Measurements from ENCODE around the gene DNAH5. TPM values are rescaled to one million over a fixed set of nuclear protein-coding genes. Genes with fewer than 3 reads are reported as not detected.
A peak's percentile ranks its signal among the peaks of the same experiment; 100 is the strongest.

DNAH5 gene
- total and polyA plus RNA-seq, 12 donors = 0.06 to 1.4 (median 0.26) TPM

DNA sequence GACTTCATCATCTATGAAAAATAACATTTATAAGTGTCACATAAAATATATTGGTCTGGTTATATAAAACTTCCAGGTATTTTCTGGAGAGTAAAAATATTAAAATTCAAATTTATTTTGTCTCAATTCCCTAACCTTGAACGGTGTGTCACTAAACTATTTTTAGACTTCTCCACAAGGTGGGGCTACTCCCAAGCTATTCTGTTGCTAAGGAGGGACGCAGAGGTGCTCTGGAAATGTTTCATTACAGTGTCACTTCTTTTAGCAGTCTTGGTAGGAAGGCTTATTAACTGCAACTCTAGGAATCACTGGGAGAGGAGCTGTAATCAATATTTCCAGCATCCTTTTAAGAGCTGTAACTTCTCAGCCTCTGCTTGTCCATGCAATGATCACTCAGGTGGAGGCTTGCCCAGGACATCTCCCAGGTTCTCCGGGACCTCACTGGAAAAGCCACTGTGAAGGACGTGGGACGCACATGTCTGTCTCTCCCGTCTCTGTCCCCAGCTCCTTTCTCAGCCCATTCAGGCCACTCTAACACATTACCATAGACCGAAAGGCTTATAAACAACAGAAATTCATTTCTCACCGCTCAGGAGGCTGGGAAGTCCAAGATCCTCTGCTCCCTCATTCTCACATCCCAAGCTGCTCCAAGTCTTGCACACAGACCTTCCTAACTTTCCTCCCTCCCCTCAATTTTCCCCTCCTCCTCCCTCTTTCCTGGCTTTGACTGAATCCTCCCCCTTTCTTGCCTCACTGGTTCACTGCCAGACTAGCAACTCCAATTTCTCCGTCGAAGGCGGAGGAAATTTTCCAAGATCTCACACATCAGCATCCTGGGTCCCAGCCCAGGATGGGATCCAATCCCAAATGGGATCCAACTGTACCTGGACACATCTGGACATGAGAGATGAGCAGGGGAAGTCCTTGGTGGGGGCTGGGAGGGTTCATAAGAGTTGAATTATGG, 32.7 kb upstream of the DNAH5 start:
- Histone ChIP-seq H3K9me3 (replicated peaks in 1 of 3) (no peaks in the 10 kb centered on the region), H3K27me3 (peaks cover 3% of the 10 kb centered on the region), H3K27ac (no peak overlapping the region), H3K4me3 (no peak overlapping the region), H3K36me3 (replicated peaks in 1 of 2) (no peaks in the 10 kb centered on the region), H3K4me1 (replicated peaks in 1 of 2) (no peaks in the 10 kb centered on the region)
- TF ChIP-seq, protein P1, sequence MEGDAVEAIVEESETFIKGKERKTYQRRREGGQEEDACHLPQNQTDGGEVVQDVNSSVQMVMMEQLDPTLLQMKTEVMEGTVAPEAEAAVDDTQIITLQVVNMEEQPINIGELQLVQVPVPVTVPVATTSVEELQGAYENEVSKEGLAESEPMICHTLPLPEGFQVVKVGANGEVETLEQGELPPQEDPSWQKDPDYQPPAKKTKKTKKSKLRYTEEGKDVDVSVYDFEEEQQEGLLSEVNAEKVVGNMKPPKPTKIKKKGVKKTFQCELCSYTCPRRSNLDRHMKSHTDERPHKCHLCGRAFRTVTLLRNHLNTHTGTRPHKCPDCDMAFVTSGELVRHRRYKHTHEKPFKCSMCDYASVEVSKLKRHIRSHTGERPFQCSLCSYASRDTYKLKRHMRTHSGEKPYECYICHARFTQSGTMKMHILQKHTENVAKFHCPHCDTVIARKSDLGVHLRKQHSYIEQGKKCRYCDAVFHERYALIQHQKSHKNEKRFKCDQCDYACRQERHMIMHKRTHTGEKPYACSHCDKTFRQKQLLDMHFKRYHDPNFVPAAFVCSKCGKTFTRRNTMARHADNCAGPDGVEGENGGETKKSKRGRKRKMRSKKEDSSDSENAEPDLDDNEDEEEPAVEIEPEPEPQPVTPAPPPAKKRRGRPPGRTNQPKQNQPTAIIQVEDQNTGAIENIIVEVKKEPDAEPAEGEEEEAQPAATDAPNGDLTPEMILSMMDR (IDR thresholded peaks at IDR 0.05) = peak in 5 of 6 experiments; percentile 7 to 29 (median 24)
- TF ChIP-seq POLR2A (IDR thresholded peaks at IDR 0.05) = no peak
- intact Hi-C loops (cut with DNase I) = no loop called here
- no peak for DNase-seq
- 58 to 68% (median 59%) methylated on average over 11 of the region's 11 CpGs for WGBS, 4 donors

DNA sequence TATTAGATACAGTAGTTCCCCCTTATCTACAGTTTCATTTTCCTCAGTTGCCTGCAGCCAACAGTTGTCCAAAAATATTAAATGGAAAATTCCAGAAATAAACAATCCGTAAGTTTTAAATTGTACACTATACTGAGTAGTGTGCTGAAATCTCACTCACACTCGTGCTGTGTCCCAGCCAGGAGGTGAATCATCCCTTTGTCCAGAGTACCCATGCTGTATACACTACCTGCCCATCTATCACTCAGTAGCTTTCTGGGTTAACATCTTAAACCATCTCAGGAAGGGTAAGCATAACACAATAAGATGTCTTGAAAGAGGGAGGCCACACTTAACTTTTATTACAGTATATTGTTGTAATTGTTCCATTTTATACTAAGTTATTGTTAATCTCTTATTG, 31.7 kb upstream of the DNAH5 start:
- H3K27me3 ChIP-seq = peaks cover 3% of the 10 kb centered on the region
- 47 to 56% (median 51%) methylated on average over 2 of the region's 2 CpGs for WGBS, 4 donors
- intact Hi-C loops (cut with DNase I) = no loop called here
- no peak for TF ChIP-seq POLR2A (IDR thresholded peaks at IDR 0.05)
- TF ChIP-seq, protein P1 (IDR thresholded peaks at IDR 0.05) = no peak
- no peak for DNase-seq
- H3K9me3 ChIP-seq (replicated peaks in 1 of 3) = no peaks in the 10 kb centered on the region
- no peaks in the 10 kb centered on the region for H3K4me1 ChIP-seq (replicated peaks in 1 of 2)
- no peaks in the 10 kb centered on the region for H3K36me3 ChIP-seq (replicated peaks in 1 of 2)
- no peak overlapping the region for H3K4me3 ChIP-seq
- H3K27ac ChIP-seq = no peak overlapping the region

DNA sequence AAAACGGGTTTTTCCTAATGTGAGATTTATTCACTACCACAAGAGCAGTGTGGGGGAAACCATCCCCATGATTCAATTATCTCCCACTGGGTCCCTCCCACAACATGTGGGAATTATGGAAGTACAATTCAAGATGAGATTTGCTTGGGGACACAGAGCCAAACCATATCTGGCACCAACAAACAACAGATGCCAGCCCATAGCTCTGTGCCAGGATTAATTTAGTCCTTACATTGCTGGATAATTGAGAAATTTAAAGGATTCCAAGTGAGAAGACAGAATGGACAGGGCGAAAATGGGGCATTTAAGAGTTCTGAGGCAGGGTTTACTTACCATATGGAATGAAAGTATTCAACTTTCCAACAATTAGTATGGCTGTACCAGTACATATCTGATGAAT, 30.8 kb upstream of the DNAH5 start:
- Histone ChIP-seq H3K27me3 (peaks cover 3% of the 10 kb centered on the region), H3K36me3 (replicated peaks in 1 of 2) (no peaks in the 10 kb centered on the region), H3K27ac (no peak overlapping the region), H3K4me1 (replicated peaks in 1 of 2) (no peaks in the 10 kb centered on the region), H3K9me3 (replicated peaks in 1 of 3) (no peaks in the 10 kb centered on the region), H3K4me3 (no peak overlapping the region)
- TF ChIP-seq POLR2A (IDR thresholded peaks at IDR 0.05) = no peak
- WGBS, 4 donors = 63 to 79% (median 75%) methylated on average over 2 of the region's 2 CpGs
- intact Hi-C loops (cut with DNase I) = no loop called here
- no peak for DNase-seq

DNA sequence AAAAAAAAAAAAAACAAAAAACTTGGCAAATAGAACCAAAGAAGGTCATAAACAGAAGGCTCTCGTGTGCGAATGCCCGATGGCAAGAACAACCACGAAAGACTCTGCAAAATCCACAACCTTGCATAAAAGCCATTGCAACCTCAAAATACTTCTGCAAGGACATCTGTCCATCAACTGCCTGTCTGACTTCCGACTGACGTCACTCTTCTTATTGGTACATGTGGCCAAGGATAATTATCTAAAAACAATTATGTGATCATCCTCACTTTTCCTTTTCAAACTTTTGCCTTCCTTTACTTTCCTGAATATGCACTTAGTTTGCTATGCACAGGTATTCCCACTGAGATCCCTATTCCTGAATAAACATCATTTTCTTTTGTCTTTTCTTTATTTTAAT, 29.2 kb upstream of the DNAH5 start:
- H3K4me1 ChIP-seq (replicated peaks in 1 of 2) = no peaks in the 10 kb centered on the region
- WGBS, 4 donors = 64 to 83% (median 74%) methylated on average over 6 of the region's 6 CpGs
- DNase-seq = no peak
- TF ChIP-seq, protein P1 (IDR thresholded peaks at IDR 0.05) = no peak
- TF ChIP-seq POLR2A (IDR thresholded peaks at IDR 0.05) = no peak
- no peak overlapping the region for H3K27ac ChIP-seq
- H3K36me3 ChIP-seq (replicated peaks in 1 of 2) = no peaks in the 10 kb centered on the region
- peaks cover 3% of the 10 kb centered on the region for H3K27me3 ChIP-seq
- intact Hi-C loops (cut with DNase I) = no loop called here
- no peak overlapping the region for H3K4me3 ChIP-seq
- no peaks in the 10 kb centered on the region for H3K9me3 ChIP-seq (replicated peaks in 1 of 3)

Data from adrenal gland (tissue), 12 donors.